Stimulated activated CD4-positive, alpha-beta T cell treated with anti-CD3 and anti-CD28 coated beads, Interleukin-2, amount 100 ng/mL, for 24 hours (primary cell): ENCODE measurements around the gene SNX14.

Source experiments
- DNase-seq, 2 donors: peaks; one replicate each; pipeline ENCODE4 v3.0.0-alpha.2; 2020

SNX14 gene

GRCh38 chr6:85496856-85497255 lies 96.8 kb downstream of the SNX14 start:
- DNase-seq = no peak

- no peak for DNase-seq
These were observed 97.6 kb downstream of the SNX14 start for GRCh38 chr6:85496009-85496579.

GRCh38 chr6:85494547-85495536 lies 98.8 kb downstream of the SNX14 start:
- no peak for DNase-seq

GRCh38 chr6:85493389-85493788 lies 100.3 kb downstream of the SNX14 start:
- no peak for DNase-seq

- no peak for DNase-seq
These were observed 103.0 kb downstream of the SNX14 start for GRCh38 chr6:85490516-85491248.

GRCh38 chr6:85484948-85485347 lies 108.7 kb downstream of the SNX14 start:
- no peak for DNase-seq

- DNase-seq = no peak
These were observed 109.8 kb downstream of the SNX14 start for GRCh38 chr6:85483846-85484245.

- peak; percentile 84 to 87 for DNase-seq
These were observed 110.6 kb downstream of the SNX14 start for GRCh38 chr6:85482905-85483700.

- DNase-seq = no peak
These were observed 111.3 kb downstream of the SNX14 start for GRCh38 chr6:85482206-85482904.

GRCh38 chr6:85479208-85479607 lies 114.5 kb downstream of the SNX14 start:
- no peak for DNase-seq

GRCh38 chr6:85476532-85476931 lies 117.1 kb downstream of the SNX14 start:
- no peak for DNase-seq

GRCh38 chr6:85473748-85474147 lies 119.9 kb downstream of the SNX14 start:
- no peak for DNase-seq

- no peak for DNase-seq
These were observed 120.9 kb downstream of the SNX14 start for GRCh38 chr6:85472744-85473143.

GRCh38 chr6:85470023-85470410 lies 123.6 kb downstream of the SNX14 start:
- DNase-seq = no peak

- no peak for DNase-seq
These were observed 124.2 kb downstream of the SNX14 start for GRCh38 chr6:85469276-85470022.

GRCh38 chr6:85468326-85468725 lies 125.3 kb downstream of the SNX14 start:
- DNase-seq = no peak

GRCh38 chr6:85465762-85466161 lies 127.9 kb downstream of the SNX14 start:
- no peak for DNase-seq

GRCh38 chr6:85464722-85465150 lies 128.9 kb downstream of the SNX14 start:
- DNase-seq = peak; percentile 30 to 36

GRCh38 chr6:85464260-85464644 lies 129.4 kb downstream of the SNX14 start:
- DNase-seq = peak; percentile 31 to 56

GRCh38 chr6:85463621-85464259 lies 129.9 kb downstream of the SNX14 start:
- no peak for DNase-seq

GRCh38 chr6:85462673-85463072 lies 131.0 kb downstream of the SNX14 start:
- no peak for DNase-seq
